ENCODE measurements around the gene MYO5C.

MYO5C gene

DNA sequence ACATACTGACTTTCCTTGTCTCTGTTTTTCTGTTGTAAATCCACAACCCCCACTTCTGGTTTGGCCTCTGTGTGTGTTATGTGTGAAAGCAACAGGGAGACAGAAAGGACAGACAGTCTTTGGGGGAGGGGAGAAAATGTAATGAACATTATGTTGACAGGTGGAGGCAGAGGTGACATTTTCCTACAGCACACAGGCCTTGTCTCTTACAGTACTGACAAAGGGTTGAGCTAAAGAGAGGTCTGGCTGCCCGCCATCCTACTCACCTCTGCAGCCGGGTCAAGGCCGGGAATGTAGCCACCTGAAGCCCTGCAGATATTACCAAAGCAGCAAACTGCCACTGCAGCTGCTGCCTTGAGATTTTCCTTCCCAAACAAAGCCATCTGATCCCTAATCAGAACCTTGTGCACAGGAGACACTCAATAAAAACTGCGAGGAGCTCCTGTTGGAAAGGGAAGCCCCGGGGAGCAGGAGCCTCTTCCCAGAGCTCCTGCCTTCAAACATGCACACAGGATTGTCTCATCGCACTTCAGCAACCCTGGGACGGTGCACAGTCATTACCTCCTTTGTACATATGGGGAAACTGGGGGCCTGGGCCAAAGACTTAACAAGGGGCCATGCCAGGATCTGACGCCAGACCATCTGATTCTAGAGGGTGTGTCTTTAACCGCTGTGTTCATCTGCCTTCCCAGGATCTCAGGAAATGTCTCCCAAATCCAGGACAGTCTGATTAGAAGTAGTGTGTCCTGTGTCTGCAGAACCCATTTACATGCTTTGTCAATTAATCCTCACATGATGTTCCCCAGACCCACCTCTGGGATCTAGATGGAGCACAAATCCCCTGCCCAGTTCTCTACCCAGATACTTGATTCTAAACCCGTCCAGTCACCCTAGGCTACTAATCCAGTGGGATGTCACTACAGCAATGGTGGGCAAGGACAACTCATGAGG is 14.2 kb downstream of the MYO5C start:
- H3K4me3 ChIP-seq (ENCODE audit: control insufficient read depth, low read depth, low read length) = no peak overlapping the region
- no peak for DNase-seq (ENCODE audit: low read depth)
- TF ChIP-seq CTCF (IDR thresholded peaks at IDR 0.05; ENCODE audit: control insufficient read depth, insufficient read depth, low read depth, low read length, missing control alignments) = no peak

- no peak for DNase-seq (ENCODE audit: low read depth)
- H3K4me3 ChIP-seq (ENCODE audit: control insufficient read depth, low read depth, low read length) = no peak overlapping the region
- no peak for TF ChIP-seq CTCF (IDR thresholded peaks at IDR 0.05; ENCODE audit: control insufficient read depth, insufficient read depth, low read depth, low read length, missing control alignments)
Observed at GRCh38 chr15:52280326-52281084, 15.1 kb downstream of the MYO5C start.

DNA sequence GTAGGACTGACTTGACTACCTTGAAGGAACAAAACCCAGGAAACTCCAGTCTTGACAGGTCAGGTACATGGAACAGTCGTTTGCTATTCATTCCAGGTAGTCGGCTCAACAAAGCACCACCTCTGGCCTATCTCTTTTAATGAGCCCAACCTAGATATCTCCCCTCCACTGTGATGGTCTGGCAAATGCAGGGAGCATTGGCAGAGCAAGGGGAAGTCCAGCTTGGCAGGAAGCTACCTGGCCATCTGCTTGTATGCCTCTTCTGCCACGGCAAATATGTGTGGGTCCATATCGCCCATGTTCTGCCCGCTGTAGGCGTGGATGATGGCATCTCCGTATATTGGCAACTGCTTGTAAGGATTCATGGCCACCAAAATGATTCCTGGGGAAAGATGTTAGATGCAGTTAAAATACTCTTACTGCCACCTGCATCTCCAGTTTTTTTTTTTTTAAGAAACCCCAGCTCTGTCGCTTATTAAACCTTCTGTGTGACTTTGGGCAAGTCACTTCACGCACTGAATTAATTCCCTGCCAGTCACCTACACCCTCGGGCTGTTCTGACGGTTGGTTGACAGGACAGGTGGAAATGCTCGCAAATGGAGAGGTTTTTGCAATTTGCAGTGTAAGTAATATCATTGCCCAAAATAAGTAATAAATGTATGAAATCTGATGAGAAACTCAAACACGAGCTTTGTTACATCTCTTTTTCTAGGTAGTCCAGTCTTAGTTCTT is 16.8 kb downstream of the MYO5C start:
- DNase-seq (ENCODE audit: low read depth) = no peak
- TF ChIP-seq CTCF (IDR thresholded peaks at IDR 0.05; ENCODE audit: control insufficient read depth, insufficient read depth, low read depth, low read length, missing control alignments) = no peak
- no peak overlapping the region for H3K4me3 ChIP-seq (ENCODE audit: control insufficient read depth, low read depth, low read length)

DNA sequence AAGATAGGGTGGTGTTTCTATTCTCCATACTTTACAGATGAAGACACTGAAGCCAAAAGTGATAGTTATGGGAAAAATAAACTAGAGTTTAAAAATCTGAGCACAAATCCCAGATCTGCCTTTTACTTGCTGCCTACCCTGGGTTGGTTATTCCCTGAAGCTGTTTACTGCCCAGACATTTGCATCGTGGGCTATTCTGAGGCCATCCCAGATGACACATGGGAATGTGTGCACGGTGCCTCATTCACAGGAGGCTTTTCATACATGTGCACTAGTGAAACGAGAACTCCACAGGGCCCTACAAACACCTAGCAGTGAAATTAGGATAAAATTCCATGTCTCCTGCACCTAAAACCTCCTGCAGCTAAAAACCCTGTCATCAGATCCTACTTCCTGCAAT is 17.5 kb downstream of the MYO5C start:
- no peak for DNase-seq (ENCODE audit: low read depth)
- no peak overlapping the region for H3K4me3 ChIP-seq (ENCODE audit: control insufficient read depth, low read depth, low read length)
- no peak for TF ChIP-seq CTCF (IDR thresholded peaks at IDR 0.05; ENCODE audit: control insufficient read depth, insufficient read depth, low read depth, low read length, missing control alignments)

DNA sequence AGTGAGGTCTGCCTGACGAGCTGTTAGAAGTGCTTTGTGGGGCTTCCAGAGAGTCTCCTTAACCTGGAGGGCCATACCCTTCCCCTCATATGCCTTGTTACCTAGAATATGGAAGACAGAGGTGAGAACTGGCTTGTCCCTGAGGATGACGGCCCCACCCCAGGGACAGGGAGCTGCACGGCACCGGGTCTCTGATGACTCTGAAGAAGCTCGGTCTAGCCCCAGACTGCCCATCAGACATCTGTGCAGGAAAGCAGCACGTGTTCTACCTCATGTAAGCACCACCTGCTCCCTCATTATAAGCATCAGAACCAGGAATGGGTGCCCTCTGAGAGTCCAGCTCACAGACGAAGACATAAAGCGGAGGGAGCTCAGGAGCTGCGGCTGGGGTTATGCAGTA is 18.0 kb downstream of the MYO5C start:
- DNase-seq (ENCODE audit: low read depth) = no peak
- no peak overlapping the region for H3K4me3 ChIP-seq (ENCODE audit: control insufficient read depth, low read depth, low read length)
- no peak for TF ChIP-seq CTCF (IDR thresholded peaks at IDR 0.05; ENCODE audit: control insufficient read depth, insufficient read depth, low read depth, low read length, missing control alignments)

DNA sequence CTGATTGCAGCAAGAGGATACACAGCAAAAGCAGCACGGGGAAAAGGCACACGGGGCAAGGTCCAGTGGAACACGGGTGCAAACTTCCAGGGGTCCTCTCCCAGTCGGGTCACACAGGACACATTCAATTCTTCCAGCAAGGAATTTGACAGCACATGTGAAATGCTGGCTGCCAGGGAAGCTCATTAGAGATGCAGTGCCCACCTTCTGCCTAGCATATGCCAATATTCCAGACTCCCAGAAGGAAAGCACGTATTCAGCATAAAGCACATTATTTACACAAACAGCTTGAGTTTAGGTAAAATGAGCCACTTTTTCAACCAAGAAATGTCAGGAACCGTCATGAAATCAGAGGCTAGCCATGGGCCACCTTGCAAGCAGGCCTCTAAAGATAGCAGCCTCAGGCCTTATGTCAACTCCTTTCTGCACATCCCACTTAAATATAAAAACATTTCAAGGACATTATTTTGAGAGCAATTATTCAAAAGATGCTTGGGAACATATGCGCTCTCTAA is 19.3 kb downstream of the MYO5C start:
- TF ChIP-seq CTCF (IDR thresholded peaks at IDR 0.05; ENCODE audit: control insufficient read depth, insufficient read depth, low read depth, low read length, missing control alignments) = no peak
- DNase-seq (ENCODE audit: low read depth) = no peak
- no peak overlapping the region for H3K4me3 ChIP-seq (ENCODE audit: control insufficient read depth, low read depth, low read length)
